ENCODE measurements around the gene SIVA1. TPM values are rescaled to one million over a fixed set of nuclear protein-coding genes. Genes with fewer than 3 reads are reported as not detected.

SIVA1 gene
- total and polyA plus RNA-seq, 4 donors, result 67.4 to 115 (median 99.6) TPM

DNA sequence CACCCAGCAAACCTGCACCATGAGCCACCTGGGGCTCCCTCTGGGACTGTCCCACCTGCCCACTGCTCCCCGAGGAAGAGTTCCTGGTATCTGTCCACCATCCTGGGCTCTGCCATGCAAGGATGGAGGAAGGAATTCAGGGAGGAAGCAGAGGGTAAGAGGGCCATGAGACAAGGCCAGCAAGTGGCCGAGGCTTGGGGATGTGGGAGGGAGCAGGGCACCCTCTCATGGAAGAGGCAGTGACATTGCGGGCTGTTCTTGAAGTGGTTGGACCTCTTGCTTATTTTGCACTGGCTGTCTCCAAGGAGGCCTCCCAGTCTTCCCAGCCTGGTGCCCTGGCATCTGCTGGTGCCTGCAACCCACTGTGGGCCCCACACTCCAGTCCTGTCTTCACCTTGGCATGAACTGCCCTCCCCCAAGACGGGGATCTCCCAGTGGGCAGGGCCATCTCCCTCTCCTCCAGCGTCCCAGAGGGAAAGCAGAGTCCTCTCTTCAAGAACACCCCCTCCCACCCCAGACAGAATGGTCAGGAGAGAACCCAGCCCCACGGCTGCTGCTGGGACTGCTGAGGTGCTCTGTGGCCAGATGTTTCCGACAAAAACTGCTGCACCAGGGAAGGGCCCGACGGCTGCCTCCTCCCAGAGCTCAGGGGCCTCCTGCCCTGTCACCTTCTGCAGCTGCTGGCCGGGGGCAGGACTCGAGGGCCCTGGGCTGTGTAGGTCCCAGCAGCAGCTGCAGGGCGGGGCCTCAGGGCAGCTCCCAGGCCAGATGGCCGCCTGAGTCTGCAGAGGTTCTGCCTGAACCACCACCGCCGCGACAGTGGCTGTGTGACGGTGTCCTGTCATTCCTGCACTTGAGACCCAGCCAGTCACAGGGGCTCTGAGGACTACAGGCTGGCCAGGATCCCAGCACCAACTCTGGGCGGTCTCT lies 44.4 kb downstream of the SIVA1 start:
- no peak for DNase-seq (ENCODE audit: low spot score)
- TF ChIP-seq RXRA (IDR thresholded peaks at IDR 0.05), result no peak
- no peak for TF ChIP-seq FOXA2 (IDR thresholded peaks at IDR 0.05)
- TF ChIP-seq, protein P1, sequence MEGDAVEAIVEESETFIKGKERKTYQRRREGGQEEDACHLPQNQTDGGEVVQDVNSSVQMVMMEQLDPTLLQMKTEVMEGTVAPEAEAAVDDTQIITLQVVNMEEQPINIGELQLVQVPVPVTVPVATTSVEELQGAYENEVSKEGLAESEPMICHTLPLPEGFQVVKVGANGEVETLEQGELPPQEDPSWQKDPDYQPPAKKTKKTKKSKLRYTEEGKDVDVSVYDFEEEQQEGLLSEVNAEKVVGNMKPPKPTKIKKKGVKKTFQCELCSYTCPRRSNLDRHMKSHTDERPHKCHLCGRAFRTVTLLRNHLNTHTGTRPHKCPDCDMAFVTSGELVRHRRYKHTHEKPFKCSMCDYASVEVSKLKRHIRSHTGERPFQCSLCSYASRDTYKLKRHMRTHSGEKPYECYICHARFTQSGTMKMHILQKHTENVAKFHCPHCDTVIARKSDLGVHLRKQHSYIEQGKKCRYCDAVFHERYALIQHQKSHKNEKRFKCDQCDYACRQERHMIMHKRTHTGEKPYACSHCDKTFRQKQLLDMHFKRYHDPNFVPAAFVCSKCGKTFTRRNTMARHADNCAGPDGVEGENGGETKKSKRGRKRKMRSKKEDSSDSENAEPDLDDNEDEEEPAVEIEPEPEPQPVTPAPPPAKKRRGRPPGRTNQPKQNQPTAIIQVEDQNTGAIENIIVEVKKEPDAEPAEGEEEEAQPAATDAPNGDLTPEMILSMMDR (IDR thresholded peaks at IDR 0.05; ENCODE audit: low read depth, low read length, missing input control), result no peak
- TF ChIP-seq JUND (IDR thresholded peaks at IDR 0.05), result no peak
- TF ChIP-seq TAF1 (conservative IDR thresholded peaks at IDR 0.05), result no peak
- no peak for TF ChIP-seq YY1 (IDR thresholded peaks at IDR 0.05)
- no peak for TF ChIP-seq HNF4A (conservative IDR thresholded peaks at IDR 0.05)
- no peak for TF ChIP-seq EGR1 (IDR thresholded peaks at IDR 0.05; ENCODE audit: low read depth in 2 of 2)
- Histone ChIP-seq H3K4me3 (ENCODE audit: low read depth in 1 of 3, low read length in 3 of 3) (no peak overlapping the region), H3K27ac (ENCODE audit: low read depth in 1 of 2, low read length in 2 of 2) (peak overlapping the region in 1 of 2 donors; percentile 40), H3K36me3 (ENCODE audit: control insufficient read depth in 4 of 4, insufficient read depth in 3 of 4, low read depth in 1 of 4, low read length in 3 of 4) (no peaks in the 10 kb centered on the region), H3K9me3 (ENCODE audit: control insufficient read depth in 4 of 4, low read length in 3 of 4) (no peaks in the 10 kb centered on the region), H3K4me1 (ENCODE audit: control insufficient read depth in 4 of 4, insufficient read depth in 4 of 4, low read length in 3 of 4) (peaks cover 35 to 51% (median 41%) of the 10 kb centered on the region in 4 donors), H3K9ac (ENCODE audit: low read depth in 1 of 2, low read length in 2 of 2) (no peak overlapping the region), H3K27me3 (ENCODE audit: control insufficient read depth in 4 of 4, insufficient read depth in 4 of 4, low read length in 3 of 4) (no peaks in the 10 kb centered on the region)
- 75% methylated on average over 18 of the region's 18 CpGs for WGBS

DNA sequence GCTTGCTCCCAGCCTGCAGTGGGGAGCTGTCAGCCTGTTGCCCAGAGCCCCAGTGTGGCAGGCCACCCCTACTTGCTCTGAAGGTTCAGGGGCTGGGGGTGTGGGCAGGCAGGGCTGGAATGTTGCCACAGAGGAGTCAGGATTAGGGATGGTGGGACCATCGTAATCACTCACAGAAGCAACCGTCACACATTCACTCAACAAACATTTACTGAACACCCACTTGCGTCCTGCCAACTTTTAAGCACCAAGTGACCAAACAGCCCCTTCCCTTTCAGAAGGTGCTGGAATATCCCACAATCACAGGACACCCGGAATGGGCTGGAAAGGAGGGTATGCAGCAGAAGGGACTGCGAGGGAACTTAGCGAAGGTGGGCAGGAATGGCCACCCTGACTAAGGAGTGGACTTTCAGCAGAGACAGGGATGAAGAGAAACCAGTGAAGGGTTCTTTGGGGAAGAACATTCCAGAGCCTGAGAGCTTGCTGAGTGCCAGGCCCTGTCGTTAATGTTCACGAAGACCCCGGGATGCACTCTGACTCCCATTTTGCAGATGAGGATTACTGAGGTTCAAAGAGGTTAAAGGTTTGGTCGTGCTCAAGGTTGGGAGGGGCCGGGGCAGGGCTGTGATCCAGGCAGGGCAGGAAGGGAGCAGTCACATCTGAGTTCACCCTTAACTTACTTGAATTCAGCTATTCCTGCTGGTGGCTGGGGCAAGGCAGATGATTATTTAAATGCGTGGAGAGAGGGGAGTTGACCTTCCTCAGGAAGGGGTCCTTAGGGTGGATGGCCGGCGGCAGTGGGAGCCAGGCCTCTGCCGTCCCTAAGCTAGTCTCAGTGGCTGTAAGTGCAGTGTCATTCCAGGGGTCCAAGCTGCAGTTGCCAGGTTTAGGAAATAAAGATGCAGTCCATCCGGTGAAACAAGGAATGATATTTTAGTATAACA lies 45.6 kb downstream of the SIVA1 start:
- Histone ChIP-seq H3K27me3 (ENCODE audit: control insufficient read depth in 4 of 4, insufficient read depth in 4 of 4, low read length in 3 of 4) (no peaks in the 10 kb centered on the region), H3K9me3 (ENCODE audit: control insufficient read depth in 4 of 4, low read length in 3 of 4) (no peaks in the 10 kb centered on the region), H3K4me1 (ENCODE audit: control insufficient read depth in 4 of 4, insufficient read depth in 4 of 4, low read length in 3 of 4) (peaks cover 27 to 49% (median 36%) of the 10 kb centered on the region in 4 donors), H3K4me3 (ENCODE audit: low read depth in 1 of 3, low read length in 3 of 3) (no peak overlapping the region), H3K36me3 (ENCODE audit: control insufficient read depth in 4 of 4, insufficient read depth in 3 of 4, low read depth in 1 of 4, low read length in 3 of 4) (no peaks in the 10 kb centered on the region), H3K27ac (ENCODE audit: low read depth in 1 of 2, low read length in 2 of 2) (peak overlapping the region; percentile 96 to 97), H3K9ac (ENCODE audit: low read depth in 1 of 2, low read length in 2 of 2) (no peak overlapping the region)
- DNase-seq (ENCODE audit: low spot score), result no peak
- 84% methylated on average over 16 of the region's 16 CpGs for WGBS
- TF ChIP-seq RXRA (IDR thresholded peaks at IDR 0.05), result no peak

DNA sequence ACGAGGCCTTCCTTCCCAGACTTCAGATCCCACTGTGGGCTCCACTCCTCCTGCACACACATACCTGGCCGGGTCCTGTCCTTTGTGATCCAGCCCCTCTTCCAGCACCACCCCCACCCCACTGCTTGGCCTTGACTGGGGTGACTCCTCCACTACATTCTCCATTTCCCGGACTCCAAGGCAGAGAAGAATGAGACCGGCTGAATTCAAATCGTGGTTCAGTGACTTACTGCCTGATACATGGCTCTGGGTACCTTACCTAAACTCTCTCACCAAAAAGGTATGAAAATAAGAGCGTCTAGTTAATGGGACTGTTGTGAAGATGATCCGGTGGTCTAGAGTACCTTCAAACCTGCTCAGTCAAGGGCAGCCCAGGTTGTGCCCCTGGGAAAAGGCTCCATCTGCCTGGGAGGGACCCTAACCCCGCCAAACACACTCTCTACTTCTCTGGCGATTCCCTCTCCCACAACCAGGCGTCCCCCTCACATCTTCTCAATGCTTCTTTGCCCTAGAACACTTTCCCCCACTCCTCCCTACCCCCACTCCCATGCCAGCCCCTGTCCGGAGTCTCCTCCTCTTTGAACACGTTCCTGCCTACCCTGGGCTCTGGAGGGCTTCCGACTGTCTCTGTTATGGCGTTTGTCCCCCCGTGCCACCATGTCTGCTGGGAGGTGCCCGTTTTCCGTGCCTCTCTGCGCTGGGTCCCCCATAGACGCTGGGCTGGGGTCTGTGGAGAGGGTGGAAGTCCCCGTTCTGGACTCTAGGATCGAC lies 46.5 kb downstream of the SIVA1 start:
- no peaks in the 10 kb centered on the region for H3K9me3 ChIP-seq (ENCODE audit: control insufficient read depth in 4 of 4, low read length in 3 of 4)
- H3K27ac ChIP-seq (ENCODE audit: low read depth in 1 of 2, low read length in 2 of 2), result peak overlapping the region; percentile 96 to 97
- WGBS, result 66% methylated on average over 21 of the region's 21 CpGs
- peaks cover 19 to 43% (median 30%) of the 10 kb centered on the region in 4 donors for H3K4me1 ChIP-seq (ENCODE audit: control insufficient read depth in 4 of 4, insufficient read depth in 4 of 4, low read length in 3 of 4)
- no peak for TF ChIP-seq SP1 (IDR thresholded peaks at IDR 0.05)
- TF ChIP-seq, protein P2, sequence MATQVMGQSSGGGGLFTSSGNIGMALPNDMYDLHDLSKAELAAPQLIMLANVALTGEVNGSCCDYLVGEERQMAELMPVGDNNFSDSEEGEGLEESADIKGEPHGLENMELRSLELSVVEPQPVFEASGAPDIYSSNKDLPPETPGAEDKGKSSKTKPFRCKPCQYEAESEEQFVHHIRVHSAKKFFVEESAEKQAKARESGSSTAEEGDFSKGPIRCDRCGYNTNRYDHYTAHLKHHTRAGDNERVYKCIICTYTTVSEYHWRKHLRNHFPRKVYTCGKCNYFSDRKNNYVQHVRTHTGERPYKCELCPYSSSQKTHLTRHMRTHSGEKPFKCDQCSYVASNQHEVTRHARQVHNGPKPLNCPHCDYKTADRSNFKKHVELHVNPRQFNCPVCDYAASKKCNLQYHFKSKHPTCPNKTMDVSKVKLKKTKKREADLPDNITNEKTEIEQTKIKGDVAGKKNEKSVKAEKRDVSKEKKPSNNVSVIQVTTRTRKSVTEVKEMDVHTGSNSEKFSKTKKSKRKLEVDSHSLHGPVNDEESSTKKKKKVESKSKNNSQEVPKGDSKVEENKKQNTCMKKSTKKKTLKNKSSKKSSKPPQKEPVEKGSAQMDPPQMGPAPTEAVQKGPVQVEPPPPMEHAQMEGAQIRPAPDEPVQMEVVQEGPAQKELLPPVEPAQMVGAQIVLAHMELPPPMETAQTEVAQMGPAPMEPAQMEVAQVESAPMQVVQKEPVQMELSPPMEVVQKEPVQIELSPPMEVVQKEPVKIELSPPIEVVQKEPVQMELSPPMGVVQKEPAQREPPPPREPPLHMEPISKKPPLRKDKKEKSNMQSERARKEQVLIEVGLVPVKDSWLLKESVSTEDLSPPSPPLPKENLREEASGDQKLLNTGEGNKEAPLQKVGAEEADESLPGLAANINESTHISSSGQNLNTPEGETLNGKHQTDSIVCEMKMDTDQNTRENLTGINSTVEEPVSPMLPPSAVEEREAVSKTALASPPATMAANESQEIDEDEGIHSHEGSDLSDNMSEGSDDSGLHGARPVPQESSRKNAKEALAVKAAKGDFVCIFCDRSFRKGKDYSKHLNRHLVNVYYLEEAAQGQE (IDR thresholded peaks at IDR 0.05), result no peak
- TF ChIP-seq, protein P3, sequence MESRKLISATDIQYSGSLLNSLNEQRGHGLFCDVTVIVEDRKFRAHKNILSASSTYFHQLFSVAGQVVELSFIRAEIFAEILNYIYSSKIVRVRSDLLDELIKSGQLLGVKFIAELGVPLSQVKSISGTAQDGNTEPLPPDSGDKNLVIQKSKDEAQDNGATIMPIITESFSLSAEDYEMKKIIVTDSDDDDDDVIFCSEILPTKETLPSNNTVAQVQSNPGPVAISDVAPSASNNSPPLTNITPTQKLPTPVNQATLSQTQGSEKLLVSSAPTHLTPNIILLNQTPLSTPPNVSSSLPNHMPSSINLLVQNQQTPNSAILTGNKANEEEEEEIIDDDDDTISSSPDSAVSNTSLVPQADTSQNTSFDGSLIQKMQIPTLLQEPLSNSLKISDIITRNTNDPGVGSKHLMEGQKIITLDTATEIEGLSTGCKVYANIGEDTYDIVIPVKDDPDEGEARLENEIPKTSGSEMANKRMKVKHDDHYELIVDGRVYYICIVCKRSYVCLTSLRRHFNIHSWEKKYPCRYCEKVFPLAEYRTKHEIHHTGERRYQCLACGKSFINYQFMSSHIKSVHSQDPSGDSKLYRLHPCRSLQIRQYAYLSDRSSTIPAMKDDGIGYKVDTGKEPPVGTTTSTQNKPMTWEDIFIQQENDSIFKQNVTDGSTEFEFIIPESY (IDR thresholded peaks at IDR 0.05), result no peak
- TF ChIP-seq, protein P4, sequence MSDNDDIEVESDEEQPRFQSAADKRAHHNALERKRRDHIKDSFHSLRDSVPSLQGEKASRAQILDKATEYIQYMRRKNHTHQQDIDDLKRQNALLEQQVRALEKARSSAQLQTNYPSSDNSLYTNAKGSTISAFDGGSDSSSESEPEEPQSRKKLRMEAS (IDR thresholded peaks at IDR 0.05), result no peak
- no peak for TF ChIP-seq JUND (IDR thresholded peaks at IDR 0.05)
- TF ChIP-seq HNF4A (conservative IDR thresholded peaks at IDR 0.05), result no peak
- no peak for TF ChIP-seq RAD21 (IDR thresholded peaks at IDR 0.05)
- no peak for TF ChIP-seq YY1 (IDR thresholded peaks at IDR 0.05)
- TF ChIP-seq HNF4G (IDR thresholded peaks at IDR 0.05), result no peak
- no peak for TF ChIP-seq NR2F2 (IDR thresholded peaks at IDR 0.05)
- no peak for TF ChIP-seq EGR1 (IDR thresholded peaks at IDR 0.05; ENCODE audit: low read depth in 2 of 2)
- no peak for DNase-seq (ENCODE audit: low spot score)
- no peaks in the 10 kb centered on the region for H3K36me3 ChIP-seq (ENCODE audit: control insufficient read depth in 4 of 4, insufficient read depth in 3 of 4, low read depth in 1 of 4, low read length in 3 of 4)
- H3K4me3 ChIP-seq (ENCODE audit: low read depth in 1 of 3, low read length in 3 of 3), result peak overlapping the region in 1 of 3 donors; percentile 76
- H3K9ac ChIP-seq (ENCODE audit: low read depth in 1 of 2, low read length in 2 of 2), result peak overlapping the region in 1 of 2 donors; percentile 72
- H3K27me3 ChIP-seq (ENCODE audit: control insufficient read depth in 4 of 4, insufficient read depth in 4 of 4, low read length in 3 of 4), result no peaks in the 10 kb centered on the region
